Stimulated activated CD8-positive, alpha-beta memory T cell treated with anti-CD3 and anti-CD28 coated beads, Interleukin-15, amount 100 ng/mL, for 4 hours (primary cell): ENCODE results near the gene PCGF6.
"Not testable (repeated sequence)": the region's sequence is repeated elsewhere in the genome, so short reads cannot be mapped to it uniquely, and the experiment has no call there.

Experiments used
- DNase-seq, 2 donors: peaks; one replicate each; pipeline ENCODE4 v3.0.0-alpha.2; 2020; ENCODE audit warnings: low read depth in 2 of 2

The PCGF6 gene

DNA sequence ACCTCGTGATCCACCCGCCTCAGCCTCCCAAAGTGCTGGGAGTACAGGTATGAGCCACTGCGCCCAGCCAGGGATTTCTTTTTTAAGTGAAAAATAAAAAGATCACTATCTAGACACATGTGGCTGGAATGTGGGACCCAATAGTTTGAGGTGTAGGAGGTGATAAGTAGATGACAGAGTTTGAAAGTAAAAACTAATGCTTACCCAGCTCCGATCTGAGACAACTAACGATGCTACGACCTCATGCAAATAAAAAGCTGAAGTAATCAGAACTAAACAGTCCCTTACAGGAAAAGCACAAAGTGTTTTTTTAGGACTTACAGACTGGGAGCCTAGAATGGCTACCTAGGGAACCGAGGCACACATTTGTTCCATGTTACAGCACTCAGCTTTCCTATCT, 23.0 kb downstream of the PCGF6 start:
- no peak for DNase-seq

DNA sequence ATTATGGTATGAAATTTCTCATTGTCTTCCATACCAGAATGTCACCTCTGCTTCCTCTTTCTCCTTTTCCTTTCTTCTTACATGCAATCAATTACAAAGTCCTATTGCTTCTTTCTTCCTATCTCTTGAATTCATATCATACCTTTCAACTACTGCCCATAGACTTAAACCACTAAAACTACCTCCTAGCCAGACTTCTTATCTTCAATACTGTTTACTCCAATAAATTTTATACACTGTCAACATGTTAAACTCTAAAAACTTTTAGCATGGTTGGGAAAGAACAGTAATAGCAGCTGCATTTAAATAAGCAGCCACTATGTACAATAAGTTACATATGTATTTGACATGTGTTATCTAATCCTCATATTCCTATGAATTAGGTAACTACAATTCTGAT, 34.9 kb downstream of the PCGF6 start:
- no peak for DNase-seq

DNA sequence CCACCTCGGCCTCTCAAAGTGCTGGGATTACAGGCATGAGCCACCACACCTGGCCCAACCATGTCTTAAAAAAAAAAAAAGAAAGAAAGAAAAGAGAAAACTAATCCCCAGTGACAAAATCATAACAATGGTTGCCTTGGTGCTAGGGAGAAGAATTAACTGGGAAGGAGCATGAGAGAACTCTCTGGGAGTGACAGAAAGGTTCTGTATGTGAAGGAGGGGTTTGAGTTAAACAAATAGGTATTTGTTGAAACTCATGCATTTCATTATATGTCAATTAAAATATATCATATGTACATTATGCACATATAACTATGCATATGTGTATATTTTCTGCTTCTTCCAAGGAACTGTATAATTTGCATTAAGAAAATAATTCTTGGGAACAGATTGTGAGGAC, 40.7 kb downstream of the PCGF6 start:
- DNase-seq = no peak

DNA sequence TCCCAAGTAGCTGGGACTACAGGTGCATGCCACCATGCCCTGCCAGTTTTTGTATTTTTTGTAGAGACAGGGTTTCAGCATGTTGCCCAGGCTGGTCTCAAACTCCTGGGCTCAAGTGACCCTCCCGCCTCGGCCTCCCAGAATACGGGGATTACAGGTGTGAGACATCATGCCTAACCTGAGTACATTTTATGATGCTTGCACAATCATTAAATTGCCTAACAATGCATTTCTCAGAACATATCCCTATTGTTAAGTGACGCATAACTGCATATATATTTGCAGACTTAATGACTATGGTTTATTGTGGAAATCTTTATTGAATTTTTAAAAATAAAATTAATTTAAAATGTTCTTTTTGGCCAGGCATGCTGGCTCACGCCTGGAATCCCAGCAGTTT, 43.3 kb downstream of the PCGF6 start:
- DNase-seq = no peak

DNA sequence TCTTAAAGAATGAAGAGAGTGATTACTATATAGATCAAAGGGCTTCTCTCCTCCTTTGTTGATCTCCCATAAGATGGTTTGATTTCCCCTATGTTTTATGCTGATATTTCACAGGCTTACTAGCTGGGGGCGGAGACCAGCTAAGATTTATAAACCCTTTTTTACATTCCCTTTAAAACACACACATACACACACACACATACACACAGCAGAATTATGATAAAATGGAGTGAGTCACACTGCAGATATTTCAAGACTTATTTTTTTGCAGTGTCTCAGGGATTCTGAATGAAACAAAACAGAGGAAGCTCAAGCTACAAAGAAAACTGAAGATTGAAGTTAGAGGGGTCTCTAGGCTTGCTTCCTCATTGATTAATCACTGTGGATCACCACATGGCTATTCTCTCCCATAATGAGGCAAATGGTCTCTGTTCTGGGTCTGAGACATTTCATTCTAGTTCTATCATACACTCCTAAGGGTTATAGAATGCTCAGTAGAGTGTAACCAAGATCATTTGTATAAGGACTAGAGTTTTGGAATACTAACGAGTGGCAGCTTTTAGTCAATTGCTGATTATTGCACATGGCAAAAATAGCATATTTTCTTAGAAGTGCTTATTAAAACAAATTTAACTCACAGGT, 55.4 kb downstream of the PCGF6 start:
- DNase-seq = no peak

DNA sequence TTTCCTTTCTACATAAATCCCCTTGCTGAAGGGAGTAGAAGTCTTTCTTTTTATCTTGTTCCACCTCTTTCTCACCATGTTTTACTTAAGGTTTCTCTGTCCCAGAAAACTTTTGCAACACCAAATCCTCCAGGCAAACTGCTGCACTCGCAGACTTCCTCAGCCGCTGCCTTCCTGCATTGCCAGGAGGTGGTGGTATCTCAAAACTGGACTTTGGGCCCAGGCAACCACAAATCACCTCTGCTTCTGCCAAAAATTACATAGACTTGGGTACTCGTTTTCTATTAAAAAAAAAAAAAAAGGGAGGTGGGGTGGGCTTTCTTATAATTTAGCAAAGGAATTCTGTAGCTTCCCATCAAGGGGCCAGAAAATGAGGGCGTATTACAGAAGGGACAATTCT, 59.4 kb downstream of the PCGF6 start:
- DNase-seq = no peak

DNA sequence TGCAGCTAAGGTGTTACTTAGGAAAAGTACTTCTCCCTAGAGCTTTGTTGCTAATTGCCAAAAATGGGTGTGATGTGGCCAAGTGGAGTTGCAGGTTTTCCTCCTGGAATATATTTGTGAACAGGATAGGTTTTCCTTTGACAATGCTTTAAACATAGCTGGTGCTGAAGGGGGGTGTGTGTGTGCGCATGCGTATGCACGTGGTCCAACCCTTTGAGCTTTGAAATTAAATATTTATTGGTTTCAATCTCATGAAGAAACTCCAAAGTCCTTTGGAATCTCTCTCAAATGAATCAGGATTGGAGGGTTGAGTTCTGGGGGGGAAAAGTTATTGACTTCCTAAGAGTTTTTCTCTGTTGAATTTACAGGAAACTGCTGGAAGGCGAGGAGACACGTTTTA, 62.9 kb downstream of the PCGF6 start:
- DNase-seq = no peak

- no peak for DNase-seq
Measured at GRCh38 chr10:103284170-103284569, 66.8 kb downstream of the PCGF6 start.

DNA sequence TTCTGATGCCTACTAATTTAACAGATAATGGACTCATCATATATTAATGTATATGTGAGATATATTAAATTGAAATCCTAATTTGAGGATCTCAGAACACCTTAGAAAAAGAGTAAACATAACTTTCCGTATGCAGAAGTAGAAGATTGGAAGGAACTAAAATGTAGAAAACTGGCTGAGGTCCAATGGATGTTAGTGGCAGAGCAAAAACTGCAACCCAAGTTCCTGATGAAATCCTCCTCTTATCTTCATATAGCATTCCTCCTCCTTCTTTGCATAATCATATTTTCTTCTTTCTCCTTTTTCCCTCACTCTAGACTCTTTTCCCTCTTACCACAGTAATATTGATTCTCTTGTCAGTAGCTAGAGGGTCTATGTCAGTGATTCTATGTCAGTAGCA, 68.0 kb downstream of the PCGF6 start:
- DNase-seq = no peak

GRCh38 chr10:103281753-103282152, 69.2 kb downstream of the PCGF6 start:
- no peak for DNase-seq

- no peak for DNase-seq
Measured at GRCh38 chr10:103280506-103280905, 70.4 kb downstream of the PCGF6 start.

- no peak for DNase-seq
Measured at GRCh38 chr10:103280031-103280430, 70.9 kb downstream of the PCGF6 start.

DNA sequence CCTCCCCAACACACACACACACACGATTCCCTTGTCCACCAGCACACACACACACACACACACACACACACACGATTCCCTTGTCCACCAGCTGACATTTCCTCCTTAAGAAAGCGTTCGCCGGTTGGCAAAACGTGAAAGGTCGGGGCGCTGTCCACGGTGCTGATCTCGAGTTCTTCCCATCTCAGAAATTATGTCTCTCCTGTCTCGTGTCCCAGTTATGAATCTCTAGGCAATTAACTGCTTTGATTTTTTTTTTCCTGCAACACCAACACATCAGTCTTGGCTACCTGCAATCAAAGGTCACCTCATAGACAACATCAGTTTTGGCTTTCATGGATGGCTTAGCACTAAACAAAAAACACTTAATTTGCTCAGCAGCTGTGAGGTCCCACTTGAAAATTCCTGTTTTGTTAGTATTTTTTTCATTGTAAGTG, 72.1 kb downstream of the PCGF6 start:
- no peak for DNase-seq

- DNase-seq = no peak
Measured at GRCh38 chr10:103278537-103278823, 72.5 kb downstream of the PCGF6 start.

DNA sequence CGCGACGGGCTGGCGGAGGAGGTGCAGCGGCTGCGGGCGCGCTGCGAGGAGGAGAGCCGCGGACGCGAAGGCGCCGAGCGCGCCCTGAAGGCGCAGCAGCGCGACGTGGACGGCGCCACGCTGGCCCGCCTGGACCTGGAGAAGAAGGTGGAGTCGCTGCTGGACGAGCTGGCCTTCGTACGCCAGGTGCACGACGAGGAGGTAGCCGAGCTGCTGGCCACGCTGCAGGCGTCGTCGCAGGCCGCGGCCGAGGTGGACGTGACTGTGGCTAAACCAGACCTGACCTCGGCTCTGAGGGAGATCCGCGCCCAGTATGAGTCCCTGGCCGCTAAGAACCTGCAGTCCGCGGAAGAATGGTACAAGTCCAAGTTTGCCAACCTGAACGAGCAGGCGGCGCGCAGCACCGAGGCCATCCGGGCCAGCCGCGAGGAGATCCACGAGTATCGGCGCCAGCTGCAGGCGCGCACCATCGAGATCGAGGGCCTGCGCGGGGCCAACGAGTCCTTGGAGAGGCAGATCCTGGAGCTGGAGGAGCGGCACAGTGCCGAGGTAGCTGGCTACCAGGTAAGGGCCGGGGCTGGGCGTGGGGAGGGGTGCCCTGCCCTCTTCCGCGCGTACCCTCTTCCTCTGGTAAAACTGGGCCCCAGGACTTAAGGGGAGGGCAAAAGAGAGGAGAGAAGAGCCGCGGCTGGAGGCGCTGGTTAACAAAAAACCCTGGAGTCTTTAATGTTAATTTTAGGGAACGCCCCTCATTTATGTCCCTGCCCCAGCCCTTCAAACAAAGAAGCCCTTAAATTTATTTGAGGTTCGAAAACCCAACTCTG, 73.0 kb downstream of the PCGF6 start:
- DNase-seq = no peak

- DNase-seq = no peak
Measured at GRCh38 chr10:103276896-103277712, 73.8 kb downstream of the PCGF6 start, which contains the start of gene INA. INA (plus strand) TSS chr10:103277138; CDS start chr10:103277212, 74 bp downstream.

DNA sequence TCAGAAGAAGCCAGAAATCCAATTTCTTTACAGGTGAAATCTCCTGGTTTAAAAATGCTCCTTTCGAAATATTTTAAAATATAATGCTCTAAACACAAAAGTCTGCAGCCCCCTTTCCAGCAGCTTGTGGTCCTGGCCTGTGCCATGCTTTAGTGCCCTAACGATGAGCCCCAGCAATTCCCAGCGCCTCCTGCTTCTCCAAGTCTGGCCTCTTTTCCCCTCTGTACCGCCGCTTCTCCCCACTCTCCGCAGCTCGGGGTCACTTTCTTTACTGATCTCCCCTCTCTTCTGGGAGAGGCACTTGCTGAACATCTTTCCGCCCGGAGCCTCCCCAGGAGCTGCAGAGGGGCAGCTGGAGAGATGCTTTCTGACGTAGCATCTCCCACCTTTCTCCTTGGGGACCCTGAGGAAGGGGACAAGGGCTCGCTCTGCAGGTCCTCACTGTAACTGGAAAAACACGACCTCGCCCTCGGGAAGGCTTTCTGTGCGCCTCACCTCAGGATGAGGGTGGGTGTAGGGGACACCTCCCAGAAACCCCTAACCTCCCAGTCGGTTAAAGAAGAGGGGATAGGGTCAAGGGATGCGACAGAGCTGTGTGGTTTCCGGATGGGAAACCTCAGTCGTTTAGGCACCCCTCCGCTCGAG, 74.6 kb downstream of the PCGF6 start:
- DNase-seq = no peak

GRCh38 chr10:103273041-103273441, 77.9 kb downstream of the PCGF6 start:
- DNase-seq = no peak

GRCh38 chr10:103265717-103266329, 85.1 kb downstream of the PCGF6 start:
- DNase-seq = no peak

GRCh38 chr10:103262229-103262628, 88.7 kb downstream of the PCGF6 start:
- DNase-seq = no peak

- DNase-seq = no peak
Measured at GRCh38 chr10:103259989-103260388, 91.0 kb downstream of the PCGF6 start.

GRCh38 chr10:103258928-103259327, 92.0 kb downstream of the PCGF6 start:
- not testable (repeated sequence) for DNase-seq
